ENCODE measurements around the gene SLC39A11. TPM values are rescaled to one million over a fixed set of nuclear protein-coding genes. Genes with fewer than 3 reads are reported as not detected.

Gene SLC39A11
- total and polyA plus RNA-seq, 2 of the 13 experiments (the other 11 are each of a cell fraction or from before 2014, with no cell fraction given): 17.2 to 31.5 TPM

DNA sequence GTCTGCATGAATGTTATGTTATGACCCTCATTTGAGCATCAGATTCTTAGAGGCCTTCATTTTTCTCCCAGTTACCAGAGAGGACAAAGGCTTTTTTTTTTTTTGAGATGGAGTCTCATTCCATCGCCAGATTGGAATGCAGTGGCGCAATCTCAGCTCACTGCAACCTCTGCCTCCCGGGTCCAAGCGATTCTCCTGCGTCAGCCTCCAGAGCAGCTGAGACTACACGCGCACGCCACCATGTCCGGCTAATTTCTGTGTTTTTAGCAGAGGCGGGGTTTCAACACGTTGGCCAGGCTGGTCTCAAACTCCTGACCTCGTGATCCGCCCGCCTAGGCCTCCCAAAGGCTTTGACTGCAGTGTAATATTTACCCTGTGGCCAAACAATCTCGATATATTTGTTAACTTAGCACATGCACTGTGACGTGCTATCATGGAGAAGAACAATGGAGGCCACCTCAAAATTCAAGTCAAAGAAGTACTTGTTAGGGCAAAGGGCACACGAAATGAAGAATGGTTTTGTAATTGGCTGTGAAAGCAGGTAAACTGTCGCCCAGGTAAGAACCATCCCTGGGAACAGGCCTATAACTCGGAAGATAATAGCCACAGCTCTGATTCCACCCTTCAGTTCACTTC is 303.4 kb downstream of the SLC39A11 start:
- in situ Hi-C loops (cut with HindIII; ENCODE audit: extremely low pct_ligation_motif_present, low pct_unique_long_range_greater_than_20kb) (no loop called here), intact Hi-C loops (cut with micrococcal nuclease; ENCODE audit: unreplicated experiment) (loop anchor here (2.0 kb wide), 1 partner anchor 56 kb away; no protein-coding TSS in a partner anchor)
- peak overlapping the region; percentile 37 for H3K27ac ChIP-seq (ENCODE audit: extremely low read length, insufficient read depth, low read length)
- peaks cover 31% of the 10 kb centered on the region for H3K4me1 ChIP-seq (ENCODE audit: insufficient read depth, low read length)
- 19% methylated on average over 19 of the region's 19 CpGs for WGBS (ENCODE audit: low lambda C conversion rate)
- no peaks in the 10 kb centered on the region for H3K79me2 ChIP-seq (ENCODE audit: insufficient read depth, low read length)
- peak; percentile 87 for ATAC-seq
- FAIRE-seq: peak; percentile 68
- H3K4me2 ChIP-seq (ENCODE audit: low read depth, low read length): peak overlapping the region; percentile 51
- H4K20me1 ChIP-seq (ENCODE audit: insufficient read depth, low read length): no peaks in the 10 kb centered on the region
- DNase-seq (ENCODE audit: low spot score): peak; percentile 85
- H3K36me3 ChIP-seq (replicated peaks in 1 of 2; ENCODE audit: control insufficient read depth in 1 of 2, insufficient read depth in 2 of 2, low read length in 2 of 2): no peaks in the 10 kb centered on the region
- H2AFZ ChIP-seq (ENCODE audit: low read length): no peak overlapping the region
- ChIA-PET CTCF (ENCODE audit: low intra/inter-chr PET ratio, low total read pairs) (no interaction called here), POLR2A (interaction anchor here (0.6 to 0.7 kb wide), 2 partner anchors 414 to 522 kb away, joined by 3 read pairs; no protein-coding TSS in a partner anchor)
- H3K9me3 ChIP-seq (ENCODE audit: low read length): peaks cover 6% of the 10 kb centered on the region; the same call in 1 of the 2 replicates
- H3K27me3 ChIP-seq (ENCODE audit: control insufficient read depth in 1 of 2, insufficient read depth in 2 of 2, low read length in 2 of 2): no peaks in the 10 kb centered on the region
- H3K9ac ChIP-seq (ENCODE audit: insufficient read depth, low read depth, low read length): no peak overlapping the region
- BruUV-seq (replicated peaks): no TSS peak
- H3K4me3 ChIP-seq (replicated peaks in 1 of 3; ENCODE audit: insufficient read depth in 1 of 3, low read depth in 2 of 3, low read length in 3 of 3): no peak overlapping the region
- TF ChIP-seq ZNF101 (CRISPR knock-in tag; IDR thresholded peaks at IDR 0.05; ENCODE audit: borderline replicate concordance, low read depth): no peak
- no peak for TF ChIP-seq ZNF232 (CRISPR knock-in tag; IDR thresholded peaks at IDR 0.05; ENCODE audit: borderline replicate concordance)
- TF ChIP-seq SATB2 (CRISPR knock-in tag; IDR thresholded peaks at IDR 0.05): no peak
- TF ChIP-seq MED8 (CRISPR knock-in tag; IDR thresholded peaks at IDR 0.05; ENCODE audit: insufficient replicate concordance): no peak
- TF ChIP-seq ZNF230 (CRISPR knock-in tag; IDR thresholded peaks at IDR 0.05): no peak
- TF ChIP-seq GLI4 (CRISPR knock-in tag; IDR thresholded peaks at IDR 0.05; ENCODE audit: borderline replicate concordance): no peak
- TF ChIP-seq, protein P1, sequence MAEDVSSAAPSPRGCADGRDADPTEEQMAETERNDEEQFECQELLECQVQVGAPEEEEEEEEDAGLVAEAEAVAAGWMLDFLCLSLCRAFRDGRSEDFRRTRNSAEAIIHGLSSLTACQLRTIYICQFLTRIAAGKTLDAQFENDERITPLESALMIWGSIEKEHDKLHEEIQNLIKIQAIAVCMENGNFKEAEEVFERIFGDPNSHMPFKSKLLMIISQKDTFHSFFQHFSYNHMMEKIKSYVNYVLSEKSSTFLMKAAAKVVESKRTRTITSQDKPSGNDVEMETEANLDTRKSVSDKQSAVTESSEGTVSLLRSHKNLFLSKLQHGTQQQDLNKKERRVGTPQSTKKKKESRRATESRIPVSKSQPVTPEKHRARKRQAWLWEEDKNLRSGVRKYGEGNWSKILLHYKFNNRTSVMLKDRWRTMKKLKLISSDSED (CRISPR knock-in tag; IDR thresholded peaks at IDR 0.05): no peak
- TF ChIP-seq KDM6A (CRISPR knock-in tag; IDR thresholded peaks at IDR 0.05; ENCODE audit: low read depth): no peak
- TF ChIP-seq LCORL (IDR thresholded peaks at IDR 0.05): no peak
- peak; percentile 44 for TF ChIP-seq LCORL (CRISPR knock-in tag; IDR thresholded peaks at IDR 0.05)
- no peak for TF ChIP-seq AGO1 (IDR thresholded peaks at IDR 0.05; ENCODE audit: low read depth, low read length, poor library complexity, severe bottlenecking)
- TF ChIP-seq, protein P2, sequence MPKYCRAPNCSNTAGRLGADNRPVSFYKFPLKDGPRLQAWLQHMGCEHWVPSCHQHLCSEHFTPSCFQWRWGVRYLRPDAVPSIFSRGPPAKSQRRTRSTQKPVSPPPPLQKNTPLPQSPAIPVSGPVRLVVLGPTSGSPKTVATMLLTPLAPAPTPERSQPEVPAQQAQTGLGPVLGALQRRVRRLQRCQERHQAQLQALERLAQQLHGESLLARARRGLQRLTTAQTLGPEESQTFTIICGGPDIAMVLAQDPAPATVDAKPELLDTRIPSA (CRISPR knock-in tag; IDR thresholded peaks at IDR 0.05; ENCODE audit: borderline replicate concordance): no peak
- no peak for TF ChIP-seq FOXO1 (CRISPR knock-in tag; IDR thresholded peaks at IDR 0.05)
- TF ChIP-seq PRPF4 (IDR thresholded peaks at IDR 0.05; ENCODE audit: low read depth, low read length, poor library complexity, severe bottlenecking): no peak
- no peak for TF ChIP-seq KAT7 (CRISPR knock-in tag; IDR thresholded peaks at IDR 0.05; ENCODE audit: borderline replicate concordance)
- peak; percentile 49; the same call in 1 of the 2 replicates for TF ChIP-seq KDM2A (CRISPR knock-in tag; IDR thresholded peaks at IDR 0.05; ENCODE audit: borderline replicate concordance, low read depth)
- TF ChIP-seq, protein P3, sequence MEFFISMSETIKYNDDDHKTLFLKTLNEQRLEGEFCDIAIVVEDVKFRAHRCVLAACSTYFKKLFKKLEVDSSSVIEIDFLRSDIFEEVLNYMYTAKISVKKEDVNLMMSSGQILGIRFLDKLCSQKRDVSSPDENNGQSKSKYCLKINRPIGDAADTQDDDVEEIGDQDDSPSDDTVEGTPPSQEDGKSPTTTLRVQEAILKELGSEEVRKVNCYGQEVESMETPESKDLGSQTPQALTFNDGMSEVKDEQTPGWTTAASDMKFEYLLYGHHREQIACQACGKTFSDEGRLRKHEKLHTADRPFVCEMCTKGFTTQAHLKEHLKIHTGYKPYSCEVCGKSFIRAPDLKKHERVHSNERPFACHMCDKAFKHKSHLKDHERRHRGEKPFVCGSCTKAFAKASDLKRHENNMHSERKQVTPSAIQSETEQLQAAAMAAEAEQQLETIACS (CRISPR knock-in tag; IDR thresholded peaks at IDR 0.05): no peak
- TF ChIP-seq, protein P4, sequence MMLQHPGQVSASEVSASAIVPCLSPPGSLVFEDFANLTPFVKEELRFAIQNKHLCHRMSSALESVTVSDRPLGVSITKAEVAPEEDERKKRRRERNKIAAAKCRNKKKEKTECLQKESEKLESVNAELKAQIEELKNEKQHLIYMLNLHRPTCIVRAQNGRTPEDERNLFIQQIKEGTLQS (CRISPR knock-in tag; IDR thresholded peaks at IDR 0.05): peak; percentile 52; the same call in 1 of the 2 replicates
- TF ChIP-seq RELA (CRISPR knock-in tag; IDR thresholded peaks at IDR 0.05): no peak
- TF ChIP-seq MTA3 (CRISPR knock-in tag; IDR thresholded peaks at IDR 0.05): no peak
- TF ChIP-seq MIER2 (CRISPR knock-in tag; IDR thresholded peaks at IDR 0.05): no peak
- TF ChIP-seq KDM3A (CRISPR knock-in tag; IDR thresholded peaks at IDR 0.05; ENCODE audit: low read depth): no peak
- no peak for TF ChIP-seq RARA (CRISPR knock-in tag; IDR thresholded peaks at IDR 0.05)
- TF ChIP-seq YY1 (IDR thresholded peaks at IDR 0.05; ENCODE audit: insufficient read depth, insufficient replicate concordance, low read depth, low read length): no peak

All from HepG2 (cell line).